OCI-LY7 (cell line): ENCODE data around the gene TRIM46. TPM values are rescaled to one million over a fixed set of nuclear protein-coding genes. Genes with fewer than 3 reads are reported as not detected.
A peak's percentile ranks its signal among the peaks of the same experiment; 100 is the strongest.
"Not testable (repeated sequence)": the region's sequence is repeated elsewhere in the genome, so short reads cannot be mapped to it uniquely, and the experiment has no call there.

Source experiments
- BruUV-seq: library from RNA; stranded (reverse); fragments of 400-500 nt; replicated peaks from 2 replicates; lab custom pipeline; 2021; lab: Mats Ljungman, UMichigan
- CTCF ChIA-PET: fragments of 300-600 bp; sonication (Branson Sonifier 250); formaldehyde crosslinking; loops from one replicate; lab custom pipeline; 2022; ENCODE audit warnings: antibody characterized with exemption; ENCODE audit not compliant: unreplicated experiment; lab: Charles Lee
- POLR2A ChIA-PET: fragments of 300-600 bp; sonication (Branson Sonifier 250); formaldehyde crosslinking; loops from one replicate; lab custom pipeline; 2022; ENCODE audit warnings: antibody characterized with exemption; lab: Charles Lee
- DNase-seq: peaks from one replicate; pipeline ENCODE4 v3.0.0-alpha.2; 2015; ENCODE audit warnings: low spot score
- H2AFZ ChIP-seq: fragments of 200-600 bp; sonication (generic), shearing (Covaris generic); 2 replicates; pipeline ENCODE4 v1.6.1; 2014; ENCODE audit warnings: mild to moderate bottlenecking, antibody characterized with exemption, low read length, moderate library complexity
- H3K27ac ChIP-seq: fragments of 200-600 bp; sonication (generic); 2 replicates; pipeline ENCODE4 v1.5.1; 2014; ENCODE audit warnings: mixed run types, low read depth, mild to moderate bottlenecking, moderate library complexity, low read length, inconsistent platforms; ENCODE audit not compliant: poor library complexity, severe bottlenecking
- H3K36me3 ChIP-seq: fragments of 200-600 bp; sonication (generic); 2 replicates; pipeline ENCODE4 v1.6.1; 2014; ENCODE audit warnings: mild to moderate bottlenecking, antibody characterized with exemption, low read length, moderate library complexity, mixed read lengths; ENCODE audit not compliant: insufficient read depth
- H3K4me1 ChIP-seq: fragments of 200-600 bp; sonication (generic); 2 replicates; pipeline ENCODE4 v1.5.1; 2014; ENCODE audit warnings: mild to moderate bottlenecking, low read length; ENCODE audit not compliant: insufficient read depth, poor library complexity, severe bottlenecking
- H3K4me2 ChIP-seq: fragments of 200-600 bp; sonication (generic); 2 replicates; pipeline ENCODE4 v1.6.1; 2014; ENCODE audit warnings: mild to moderate bottlenecking, low read length
- H3K4me3 ChIP-seq: fragments of 200-600 bp; sonication (generic); 2 replicates; pipeline ENCODE4 v1.5.1; 2014; ENCODE audit warnings: mild to moderate bottlenecking, low read depth, low read length; ENCODE audit not compliant: poor library complexity, severe bottlenecking
- H3K79me2 ChIP-seq: fragments of 200-600 bp; sonication (generic); 2 replicates; pipeline ENCODE4 v1.6.1; 2016; ENCODE audit warnings: low read depth, mild to moderate bottlenecking, low read length, moderate library complexity, mixed read lengths; ENCODE audit not compliant: insufficient read depth
- H3K9me2 ChIP-seq: fragments of 200-600 bp; sonication (generic); 2 replicates; pipeline ENCODE4 v1.6.1; 2016; ENCODE audit warnings: mild to moderate bottlenecking, low read length, mixed read lengths; ENCODE audit not compliant: insufficient read depth
- H3K9me3 ChIP-seq: fragments of 200-600 bp; sonication (generic); 2 replicates; pipeline ENCODE4 v1.6.1; 2014; ENCODE audit warnings: mild to moderate bottlenecking, mixed run types, low read length, mixed read lengths
- H4K20me1 ChIP-seq: fragments of 200-600 bp; sonication (generic); 2 replicates; pipeline ENCODE4 v1.6.1; 2014; ENCODE audit warnings: mild to moderate bottlenecking, antibody characterized with exemption, low read length, moderate library complexity, mixed read lengths; ENCODE audit not compliant: insufficient read depth
- EZH2phosphoT487 ChIP-seq: fragments of 200-600 bp; sonication (generic); IDR thresholded peaks from 2 replicates; pipeline ENCODE4 v1.6.1; 2018; ENCODE audit warnings: low read depth, borderline replicate concordance, mild to moderate bottlenecking, mixed run types, antibody characterized with exemption, low read length, moderate library complexity, mixed read lengths
- intact Hi-C: fragments of 100-400 bp; cut with micrococcal nuclease; formaldehyde crosslinking; loops from one replicate; pipeline ENCODE4 v1.10.0; 2022; ENCODE audit not compliant: unreplicated experiment
- total RNA-seq, 2 experiments: library from RNA; depleted of rRNA in 1 of 2; stranded (reverse); fragments of >200 nt in 1 of 2; shearing (Covaris generic) in 1 of 2; gene quantifications; 2 replicates each; pipeline ENCODE4 v1.2.3, GENCODE V29; 2014 to 2022
- TF ChIP-seq, protein P1 (sequence below): fragments of 200-600 bp; sonication (generic); conservative IDR thresholded peaks from 2 replicates; pipeline ENCODE4 v1.5.1; 2014; ENCODE audit warnings: mild to moderate bottlenecking, antibody characterized with exemption, low read length, moderate library complexity, mixed read lengths

The TRIM46 gene
- total RNA-seq, 2 experiments from 2014 or later: 3.1 to 4.5 TPM

- Histone ChIP-seq H3K9me3 (no peaks in the 10 kb centered on the region), H3K79me2 (peaks cover 10% of the 10 kb centered on the region; the same call in 1 of the 2 replicates), H3K4me3 (peak overlapping the region; percentile 59), H3K27ac (no peak overlapping the region), H3K4me1 (peaks cover 23% of the 10 kb centered on the region), H2AFZ (peak overlapping the region; percentile 83), H3K4me2 (peak overlapping the region; percentile 90), H3K9me2 (no peaks in the 10 kb centered on the region), H3K36me3 (peaks cover 18% of the 10 kb centered on the region; the same call in 1 of the 2 replicates), H4K20me1 (no peaks in the 10 kb centered on the region)
- ChIA-PET POLR2A (no interaction called here), CTCF (interaction anchor here (0.6 to 1.7 kb wide), 5 partner anchors 76 to 123 kb away, joined by 3 to 10 read pairs (median 5); no protein-coding TSS in a partner anchor)
- BruUV-seq: no TSS peak
- no peak for TF ChIP-seq EZH2phosphoT487
- TF ChIP-seq, protein P1, sequence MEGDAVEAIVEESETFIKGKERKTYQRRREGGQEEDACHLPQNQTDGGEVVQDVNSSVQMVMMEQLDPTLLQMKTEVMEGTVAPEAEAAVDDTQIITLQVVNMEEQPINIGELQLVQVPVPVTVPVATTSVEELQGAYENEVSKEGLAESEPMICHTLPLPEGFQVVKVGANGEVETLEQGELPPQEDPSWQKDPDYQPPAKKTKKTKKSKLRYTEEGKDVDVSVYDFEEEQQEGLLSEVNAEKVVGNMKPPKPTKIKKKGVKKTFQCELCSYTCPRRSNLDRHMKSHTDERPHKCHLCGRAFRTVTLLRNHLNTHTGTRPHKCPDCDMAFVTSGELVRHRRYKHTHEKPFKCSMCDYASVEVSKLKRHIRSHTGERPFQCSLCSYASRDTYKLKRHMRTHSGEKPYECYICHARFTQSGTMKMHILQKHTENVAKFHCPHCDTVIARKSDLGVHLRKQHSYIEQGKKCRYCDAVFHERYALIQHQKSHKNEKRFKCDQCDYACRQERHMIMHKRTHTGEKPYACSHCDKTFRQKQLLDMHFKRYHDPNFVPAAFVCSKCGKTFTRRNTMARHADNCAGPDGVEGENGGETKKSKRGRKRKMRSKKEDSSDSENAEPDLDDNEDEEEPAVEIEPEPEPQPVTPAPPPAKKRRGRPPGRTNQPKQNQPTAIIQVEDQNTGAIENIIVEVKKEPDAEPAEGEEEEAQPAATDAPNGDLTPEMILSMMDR: peak; percentile 95
- intact Hi-C loops: loop anchor here (1.0 kb wide), 1 partner anchor 76 kb away; no protein-coding TSS in a partner anchor
- peak; percentile 91 for DNase-seq
Measured at GRCh38 chr1:155167166-155168104, 6.2 kb upstream of the TRIM46 start.

DNA sequence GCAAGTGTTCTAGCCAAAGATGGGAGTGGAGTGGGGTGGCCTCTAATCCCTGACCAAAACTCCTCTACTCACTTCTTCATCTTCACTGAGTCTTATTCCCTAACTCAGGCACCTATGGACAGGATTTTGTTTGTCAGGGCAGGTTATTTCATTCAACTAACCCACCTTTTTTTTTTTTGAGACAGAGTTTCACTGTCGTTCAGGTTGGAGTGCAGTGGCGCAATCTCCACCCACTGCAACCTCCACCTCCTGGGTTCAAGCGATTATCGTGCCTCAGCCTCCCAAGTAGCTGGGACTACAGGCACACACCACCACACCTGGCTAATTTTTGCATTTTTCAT is 5.6 kb upstream of the TRIM46 start:
- H2AFZ ChIP-seq, DNase-seq, H3K9me3 ChIP-seq, H4K20me1 ChIP-seq, intact Hi-C loops, BruUV-seq, H3K9me2 ChIP-seq, H3K4me3 ChIP-seq, H3K27ac ChIP-seq: not testable (repeated sequence)
- POLR2A ChIA-PET: interaction anchor here (1.1 kb wide), 1 partner anchor 78 kb away, joined by 5 read pairs; no protein-coding TSS in a partner anchor
- CTCF ChIA-PET: interaction anchor here (1.0 to 1.7 kb wide), 4 partner anchors 77 to 123 kb away, joined by 3 to 10 read pairs (median 6); no protein-coding TSS in a partner anchor
- Histone ChIP-seq H3K4me1 (peaks cover 23% of the 10 kb centered on the region), H3K79me2 (peaks cover 14% of the 10 kb centered on the region; the same call in 1 of the 2 replicates), H3K4me2 (peak overlapping the region; percentile 90; the same call in 1 of the 2 replicates), H3K36me3 (peaks cover 18% of the 10 kb centered on the region; the same call in 1 of the 2 replicates)

DNA sequence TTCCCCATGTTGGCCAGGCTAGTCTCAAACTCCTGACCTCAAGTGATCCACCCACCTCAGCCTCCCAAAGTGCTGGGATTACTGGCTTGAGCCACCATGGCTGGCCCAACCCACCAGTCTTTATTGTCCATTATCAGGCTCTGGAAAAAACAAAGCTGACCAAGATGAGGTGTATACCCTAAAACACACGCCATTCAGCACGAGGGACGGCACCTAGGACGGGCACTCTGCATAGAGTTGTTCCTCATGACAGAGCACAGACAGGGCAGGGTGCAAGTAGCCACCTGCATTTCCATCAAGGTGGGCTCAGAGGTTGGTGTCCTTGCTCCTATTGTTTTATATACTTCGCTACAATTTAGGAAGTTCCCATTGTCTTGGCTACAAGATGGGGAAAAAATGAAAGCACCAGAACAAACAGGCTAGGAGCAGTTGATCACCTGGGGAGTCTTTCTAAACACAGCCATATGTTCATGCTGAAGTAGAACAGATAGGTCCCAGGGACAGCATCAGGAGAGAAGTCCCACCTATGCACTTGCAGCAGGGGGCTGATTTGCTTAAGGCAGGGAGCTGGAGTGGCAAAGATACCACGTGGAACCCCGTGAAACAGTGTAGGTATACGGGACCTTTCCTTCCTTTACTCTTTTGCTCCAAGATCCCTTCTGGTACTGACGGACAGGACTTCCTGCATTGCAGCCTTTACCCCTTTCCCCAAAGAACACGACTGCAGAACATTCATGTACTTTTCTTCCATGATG is 5.0 kb upstream of the TRIM46 start:
- BruUV-seq: no TSS peak
- H3K27ac ChIP-seq: no peak overlapping the region

More for the DNA sequence above, 5.0 kb upstream of the TRIM46 start:
- Histone ChIP-seq H3K9me2 (no peaks in the 10 kb centered on the region), H3K9me3 (no peaks in the 10 kb centered on the region), H3K4me1 (peaks cover 27% of the 10 kb centered on the region), H2AFZ (no peak overlapping the region), H3K79me2 (peaks cover 14% of the 10 kb centered on the region; the same call in 1 of the 2 replicates), H3K4me3 (no peak overlapping the region), H3K36me3 (peaks cover 18% of the 10 kb centered on the region; the same call in 1 of the 2 replicates), H3K4me2 (no peak overlapping the region), H4K20me1 (no peaks in the 10 kb centered on the region)
- ChIA-PET CTCF (interaction anchor here (1.0 to 1.5 kb wide), 3 partner anchors 77 to 124 kb away, joined by 3 to 10 read pairs (median 5); no protein-coding TSS in a partner anchor), POLR2A (interaction anchor here (0.6 to 1.1 kb wide), 2 partner anchors 32 to 78 kb away, joined by 3 to 5 read pairs; no protein-coding TSS in a partner anchor)
- no peak for DNase-seq
- intact Hi-C loops: no loop called here
- no peak for TF ChIP-seq EZH2phosphoT487
- TF ChIP-seq, protein P1: no peak
